HCT116 (cell line): Measurements from ENCODE around the gene PLA2G4B. TPM values are rescaled to one million over a fixed set of nuclear protein-coding genes. Genes with fewer than 3 reads are reported as not detected.

Source experiments
- ATAC-seq: fragments of 200-7000 bp; cut with Tn5 transposase; 2 replicates; pipeline ENCODE4 v1.9.1; 2020; ENCODE audit warnings: mild to moderate bottlenecking, moderate library complexity
- BruUV-seq: library from RNA; stranded (reverse); fragments of 400-500 nt; replicated peaks from 2 replicates; lab custom pipeline; 2021; lab: Mats Ljungman, UMichigan
- CTCF ChIA-PET: fragments of 300-600 bp; sonication (Branson Sonifier 250); formaldehyde crosslinking; loops from one replicate; lab custom pipeline; 2021; ENCODE audit warnings: antibody characterized with exemption; lab: Charles Lee
- POLR2A ChIA-PET: fragments of 300-600, 350-600 bp; sonication (Branson Sonifier 250); formaldehyde crosslinking; loops from one replicate; lab custom pipeline; 2021; ENCODE audit warnings: antibody characterized with exemption; lab: Charles Lee
- RAD21 ChIA-PET, 2 experiments: fragments of 300-600 bp; sonication (Branson Sonifier 250); formaldehyde crosslinking; loops; one replicate each; lab custom pipeline; 2023; ENCODE audit warnings: low total read pairs in 2 of 2; ENCODE audit not compliant: uncharacterized antibody in 2 of 2, unreplicated experiment in 2 of 2, low non-redundant PET in 1 of 2; lab: Charles Lee
- DNase-seq: peaks from one replicate; pipeline ENCODE4 v3.0.0-alpha.2; 2010; ENCODE audit warnings: low read depth, low spot score
- H2AFZ ChIP-seq: fragments of 200-600 bp; shearing (Covaris generic), sonication (generic); 2 replicates; pipeline ENCODE4 v1.6.1; 2017; ENCODE audit warnings: low read depth, mixed run types, mixed read lengths, antibody characterized with exemption, low read length; ENCODE audit not compliant: poor library complexity, severe bottlenecking
- H3K27ac ChIP-seq: 2 replicates; pipeline ENCODE4 v1.5.1; 2012; ENCODE audit warnings: low read depth, low read length
- H3K27me3 ChIP-seq: fragments of 200-600 bp; sonication (generic); 2 replicates; pipeline ENCODE4 v1.6.1; 2016; ENCODE audit warnings: mixed run types, low read length, mixed read lengths; ENCODE audit not compliant: insufficient read depth
- H3K36me3 ChIP-seq, 2 experiments: fragments of 200-500 bp in 1 of 2; fragments of 200-600 bp in 1 of 2; sonication (Bioruptor generic) in 1 of 2; sonication (generic) in 1 of 2; 2 replicates each; pipeline versions ENCODE4 v1.5.1 to v1.6.1; 2014 to 2016; ENCODE audit warnings: low read length in 2 of 2, inconsistent platforms in 1 of 2, mixed read lengths in 1 of 2, mixed run types in 1 of 2; ENCODE audit not compliant: insufficient read depth in 2 of 2, control insufficient read depth in 1 of 2
- H3K4me1 ChIP-seq, 2 experiments: fragments of 200-600 bp in 1 of 2; sonication (generic) in 1 of 2; 2 replicates each; pipeline versions ENCODE4 v1.5.1 to v1.6.1; 2012 to 2017; ENCODE audit warnings: low read length in 2 of 2, inconsistent platforms in 1 of 2, mild to moderate bottlenecking in 1 of 2, mixed read lengths in 1 of 2, mixed run types in 1 of 2, moderate library complexity in 1 of 2; ENCODE audit not compliant: insufficient read depth in 2 of 2, control insufficient read depth in 1 of 2
- H3K4me2 ChIP-seq: fragments of 200-600 bp; sonication (generic); 2 replicates; pipeline ENCODE4 v1.6.1; 2017; ENCODE audit warnings: mixed run types, low read length, mixed read lengths
- H3K4me3 ChIP-seq, 2 experiments: fragments of 200-600 bp in 1 of 2; sonication (generic) in 1 of 2; replicated peaks in 1 of 2; 2 replicates each; pipeline ENCODE4 v1.5.1; 2011 to 2016; ENCODE audit warnings: low read length in 2 of 2, control low read depth in 1 of 2, low read depth in 1 of 2, mild to moderate bottlenecking in 1 of 2, mixed read lengths in 1 of 2, mixed run types in 1 of 2
- H3K79me2 ChIP-seq: fragments of 200-600 bp; sonication (generic); 2 replicates; pipeline ENCODE4 v1.6.1; 2017; ENCODE audit warnings: mild to moderate bottlenecking, mixed run types, low read length, moderate library complexity, mixed read lengths; ENCODE audit not compliant: insufficient read depth
- H3K9ac ChIP-seq: fragments of 200-600 bp; sonication (generic); 2 replicates; pipeline ENCODE4 v1.6.1; 2016; ENCODE audit warnings: low read length, mixed read lengths
- H3K9me2 ChIP-seq: fragments of 200-600 bp; sonication (generic), shearing (Covaris generic); 2 replicates; pipeline ENCODE4 v1.6.1; 2017; ENCODE audit warnings: mixed run types, mild to moderate bottlenecking, moderate library complexity; ENCODE audit not compliant: insufficient read depth
- H3K9me3 ChIP-seq, 2 experiments: fragments of 200-500 bp in 1 of 2; fragments of 200-600 bp in 1 of 2; sonication (Bioruptor generic) in 1 of 2; sonication (generic) in 1 of 2; 2 replicates each; pipeline ENCODE4 v1.6.1; 2014 to 2017; ENCODE audit warnings: low read length in 2 of 2, mixed read lengths in 2 of 2, inconsistent platforms in 1 of 2, low read depth in 1 of 2, mild to moderate bottlenecking in 1 of 2, mixed run types in 1 of 2, moderate library complexity in 1 of 2; ENCODE audit not compliant: control insufficient read depth in 1 of 2, insufficient read depth in 1 of 2
- H4K20me1 ChIP-seq: fragments of 200-600 bp; sonication (generic), shearing (Covaris generic); 2 replicates; pipeline ENCODE4 v1.6.1; 2017; ENCODE audit warnings: mixed run types, mild to moderate bottlenecking, moderate library complexity; ENCODE audit not compliant: insufficient read depth
- CBX3 ChIP-seq: IDR thresholded peaks from 2 replicates; pipeline ENCODE4 v1.6.1; 2012; ENCODE audit warnings: low read depth
- EGR1 ChIP-seq: IDR thresholded peaks from 2 replicates; pipeline ENCODE4 v1.6.1; 2012; ENCODE audit warnings: low read depth
- ELF1 ChIP-seq: IDR thresholded peaks from 2 replicates; pipeline ENCODE4 v1.6.1; 2012; ENCODE audit warnings: low read depth, borderline replicate concordance
- FOSL1 ChIP-seq: IDR thresholded peaks from 2 replicates; pipeline ENCODE4 v1.6.1; 2012; ENCODE audit warnings: low read depth
- JUND ChIP-seq: IDR thresholded peaks from 2 replicates; pipeline ENCODE4 v1.6.1; 2012
- POLR2A ChIP-seq: IDR thresholded peaks from 2 replicates; pipeline ENCODE4 v1.7.0; 2011; ENCODE audit warnings: borderline replicate concordance; ENCODE audit not compliant: insufficient read depth, insufficient read length; ENCODE audit errors: extremely low read depth
- SIN3A ChIP-seq: IDR thresholded peaks from 2 replicates; pipeline ENCODE4 v1.6.1; 2012; ENCODE audit warnings: low read depth
- SP1 ChIP-seq: IDR thresholded peaks from 2 replicates; pipeline ENCODE4 v1.6.1; 2012; ENCODE audit warnings: low read depth
- SRF ChIP-seq: IDR thresholded peaks from 2 replicates; pipeline ENCODE4 v1.6.1; 2012; ENCODE audit warnings: low read depth
- TCF7L2 ChIP-seq: IDR thresholded peaks from 2 replicates; pipeline ENCODE4 v1.7.0; 2011; ENCODE audit warnings: borderline replicate concordance, inconsistent platforms; ENCODE audit not compliant: insufficient read depth, insufficient read length; ENCODE audit errors: extremely low read depth
- YY1 ChIP-seq: IDR thresholded peaks from 2 replicates; pipeline ENCODE4 v1.6.1; 2011; ENCODE audit warnings: low read length, low read depth, moderate library complexity, mild to moderate bottlenecking; ENCODE audit not compliant: insufficient replicate concordance; ENCODE audit errors: extremely low read depth
- ZFX ChIP-seq: fragments of 450-650 bp; IDR thresholded peaks from 2 replicates; pipeline ENCODE4 v1.6.1; 2017
- intact Hi-C: fragments of 100-400 bp; cut with micrococcal nuclease; formaldehyde crosslinking; loops from 2 replicates; pipeline ENCODE4 v1.10.0; 2022
- total RNA-seq: library from RNA; stranded (reverse); gene quantifications from one replicate; pipeline ENCODE4 v1.2.1, GENCODE V29; 2021; ENCODE audit not compliant: unreplicated experiment
- TF ChIP-seq, protein P1 (sequence below), 3 experiments: fragments of 200-600 bp in 1 of 3; sonication (generic) in 1 of 3; IDR thresholded peaks in 2 of 3; conservative IDR thresholded peaks in 1 of 3; 2 replicates each; pipeline ENCODE4 v1.5.1; 2012 to 2017; ENCODE audit warnings: low read depth in 2 of 3, low read length in 2 of 3, antibody characterized with exemption in 1 of 3, borderline replicate concordance in 1 of 3, control low read depth in 1 of 3, mild to moderate bottlenecking in 1 of 3, mixed read lengths in 1 of 3, mixed run types in 1 of 3, moderate library complexity in 1 of 3; ENCODE audit not compliant: insufficient read depth in 1 of 3
- TF ChIP-seq, protein P2 (sequence below): IDR thresholded peaks from 2 replicates; pipeline ENCODE4 v1.6.1; 2012; ENCODE audit warnings: low read depth
- TF ChIP-seq, protein P3 (sequence below): IDR thresholded peaks from 2 replicates; pipeline ENCODE4 v1.6.1; 2012
- TF ChIP-seq, protein P4 (sequence below): IDR thresholded peaks from 2 replicates; pipeline ENCODE4 v1.6.1; 2012

Gene PLA2G4B
- total RNA-seq, 1 experiment from 2014 or later, result 4.7 TPM

DNA sequence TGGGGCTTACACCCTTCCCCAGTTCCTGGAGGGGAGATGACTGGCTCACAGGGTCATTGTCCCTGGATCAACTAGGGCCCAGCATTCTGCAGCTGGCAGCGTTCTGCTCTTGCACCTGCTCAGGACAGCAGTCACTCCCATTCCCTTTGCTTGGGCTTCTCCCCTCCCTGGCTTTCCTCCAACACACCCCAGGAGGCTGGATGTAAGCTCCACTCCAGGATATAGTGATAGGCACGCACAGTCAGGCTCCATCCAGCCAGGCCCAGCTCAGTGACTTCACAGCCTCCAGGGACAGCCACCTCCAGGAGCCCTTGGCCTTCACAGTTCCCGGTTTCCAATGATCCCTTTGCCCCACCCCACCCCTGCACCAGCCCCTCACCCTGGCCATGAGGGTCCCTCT, 53.3 kb downstream of the PLA2G4B start:
- no peaks in the 10 kb centered on the region for H3K27me3 ChIP-seq
- no TSS peak for BruUV-seq
- intact Hi-C loops, result no loop called here
- no peaks in the 10 kb centered on the region for H3K36me3 ChIP-seq
- no peak for ATAC-seq
- H4K20me1 ChIP-seq, result no peaks in the 10 kb centered on the region
- H3K27ac ChIP-seq, result no peak overlapping the region
- peaks cover 27 to 30% of the 10 kb centered on the region in 2 experiments for H3K4me1 ChIP-seq
- TF ChIP-seq JUND (no peak), ZFX (no peak), SIN3A (no peak), EGR1 (no peak), TCF7L2 (no peak), SP1 (no peak), SRF (no peak), POLR2A (no peak), YY1 (no peak), CBX3 (no peak), FOSL1 (no peak), ELF1 (no peak)
- TF ChIP-seq, protein P1, sequence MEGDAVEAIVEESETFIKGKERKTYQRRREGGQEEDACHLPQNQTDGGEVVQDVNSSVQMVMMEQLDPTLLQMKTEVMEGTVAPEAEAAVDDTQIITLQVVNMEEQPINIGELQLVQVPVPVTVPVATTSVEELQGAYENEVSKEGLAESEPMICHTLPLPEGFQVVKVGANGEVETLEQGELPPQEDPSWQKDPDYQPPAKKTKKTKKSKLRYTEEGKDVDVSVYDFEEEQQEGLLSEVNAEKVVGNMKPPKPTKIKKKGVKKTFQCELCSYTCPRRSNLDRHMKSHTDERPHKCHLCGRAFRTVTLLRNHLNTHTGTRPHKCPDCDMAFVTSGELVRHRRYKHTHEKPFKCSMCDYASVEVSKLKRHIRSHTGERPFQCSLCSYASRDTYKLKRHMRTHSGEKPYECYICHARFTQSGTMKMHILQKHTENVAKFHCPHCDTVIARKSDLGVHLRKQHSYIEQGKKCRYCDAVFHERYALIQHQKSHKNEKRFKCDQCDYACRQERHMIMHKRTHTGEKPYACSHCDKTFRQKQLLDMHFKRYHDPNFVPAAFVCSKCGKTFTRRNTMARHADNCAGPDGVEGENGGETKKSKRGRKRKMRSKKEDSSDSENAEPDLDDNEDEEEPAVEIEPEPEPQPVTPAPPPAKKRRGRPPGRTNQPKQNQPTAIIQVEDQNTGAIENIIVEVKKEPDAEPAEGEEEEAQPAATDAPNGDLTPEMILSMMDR (IDR thresholded peaks at IDR 0.05 in 2 of 3, conservative IDR thresholded peaks at IDR 0.05 in 1 of 3; ENCODE audit: borderline replicate concordance in 1 of 3, insufficient read depth in 1 of 3, low read depth in 2 of 3, low read length in 2 of 3), result no peak
- TF ChIP-seq, protein P2, sequence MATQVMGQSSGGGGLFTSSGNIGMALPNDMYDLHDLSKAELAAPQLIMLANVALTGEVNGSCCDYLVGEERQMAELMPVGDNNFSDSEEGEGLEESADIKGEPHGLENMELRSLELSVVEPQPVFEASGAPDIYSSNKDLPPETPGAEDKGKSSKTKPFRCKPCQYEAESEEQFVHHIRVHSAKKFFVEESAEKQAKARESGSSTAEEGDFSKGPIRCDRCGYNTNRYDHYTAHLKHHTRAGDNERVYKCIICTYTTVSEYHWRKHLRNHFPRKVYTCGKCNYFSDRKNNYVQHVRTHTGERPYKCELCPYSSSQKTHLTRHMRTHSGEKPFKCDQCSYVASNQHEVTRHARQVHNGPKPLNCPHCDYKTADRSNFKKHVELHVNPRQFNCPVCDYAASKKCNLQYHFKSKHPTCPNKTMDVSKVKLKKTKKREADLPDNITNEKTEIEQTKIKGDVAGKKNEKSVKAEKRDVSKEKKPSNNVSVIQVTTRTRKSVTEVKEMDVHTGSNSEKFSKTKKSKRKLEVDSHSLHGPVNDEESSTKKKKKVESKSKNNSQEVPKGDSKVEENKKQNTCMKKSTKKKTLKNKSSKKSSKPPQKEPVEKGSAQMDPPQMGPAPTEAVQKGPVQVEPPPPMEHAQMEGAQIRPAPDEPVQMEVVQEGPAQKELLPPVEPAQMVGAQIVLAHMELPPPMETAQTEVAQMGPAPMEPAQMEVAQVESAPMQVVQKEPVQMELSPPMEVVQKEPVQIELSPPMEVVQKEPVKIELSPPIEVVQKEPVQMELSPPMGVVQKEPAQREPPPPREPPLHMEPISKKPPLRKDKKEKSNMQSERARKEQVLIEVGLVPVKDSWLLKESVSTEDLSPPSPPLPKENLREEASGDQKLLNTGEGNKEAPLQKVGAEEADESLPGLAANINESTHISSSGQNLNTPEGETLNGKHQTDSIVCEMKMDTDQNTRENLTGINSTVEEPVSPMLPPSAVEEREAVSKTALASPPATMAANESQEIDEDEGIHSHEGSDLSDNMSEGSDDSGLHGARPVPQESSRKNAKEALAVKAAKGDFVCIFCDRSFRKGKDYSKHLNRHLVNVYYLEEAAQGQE, result no peak
- TF ChIP-seq, protein P3, sequence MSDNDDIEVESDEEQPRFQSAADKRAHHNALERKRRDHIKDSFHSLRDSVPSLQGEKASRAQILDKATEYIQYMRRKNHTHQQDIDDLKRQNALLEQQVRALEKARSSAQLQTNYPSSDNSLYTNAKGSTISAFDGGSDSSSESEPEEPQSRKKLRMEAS, result no peak
- TF ChIP-seq, protein P4, sequence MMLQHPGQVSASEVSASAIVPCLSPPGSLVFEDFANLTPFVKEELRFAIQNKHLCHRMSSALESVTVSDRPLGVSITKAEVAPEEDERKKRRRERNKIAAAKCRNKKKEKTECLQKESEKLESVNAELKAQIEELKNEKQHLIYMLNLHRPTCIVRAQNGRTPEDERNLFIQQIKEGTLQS, result no peak
- TF ChIP-seq, all 23 proteins: peak for 0
- no peak for DNase-seq
- Histone ChIP-seq H3K9me3 (no peaks in the 10 kb centered on the region), H3K4me2 (no peak overlapping the region), H3K9me2 (no peaks in the 10 kb centered on the region), H3K79me2 (no peaks in the 10 kb centered on the region), H3K9ac (no peak overlapping the region), H3K4me3 (no peak overlapping the region), H2AFZ (no peak overlapping the region)
- ChIA-PET RAD21 (no interaction called here), POLR2A (no interaction called here), CTCF (interaction anchor here (2.0 kb wide), 1 partner anchor 13 kb away, joined by 6 read pairs; no protein-coding TSS in a partner anchor)
